Measurements from ENCODE around the gene ARL16.

The ARL16 gene

GRCh38 chr17:81683584-81684441 is at the start of gene ARL16, which contains the start of gene HGS:
Gene ARL16, minus strand, starts transcription at chr17:81683797. Its CDS starts 44 bp downstream, at chr17:81683753.
Gene HGS, plus strand, starts transcription at chr17:81684011. Its CDS starts 56 bp downstream, at chr17:81684067.
- DNase-seq (ENCODE audit: low read depth, low spot score), result peak; percentile 95

- DNase-seq (ENCODE audit: low read depth, low spot score), result no peak
These were observed 43.9 kb upstream of the ARL16 start for GRCh38 chr17:81727324-81728031.

- DNase-seq (ENCODE audit: low read depth, low spot score), result no peak
These were observed 42.4 kb upstream of the ARL16 start for GRCh38 chr17:81726004-81726403.

- DNase-seq (ENCODE audit: low read depth, low spot score), result no peak
These were observed 41.8 kb upstream of the ARL16 start for GRCh38 chr17:81725439-81725838.

- no peak for DNase-seq (ENCODE audit: low read depth, low spot score)
These were observed 40.1 kb upstream of the ARL16 start for GRCh38 chr17:81723651-81724209.

- DNase-seq (ENCODE audit: low read depth, low spot score), result no peak
These were observed 38.9 kb upstream of the ARL16 start for GRCh38 chr17:81722184-81723120.

- DNase-seq (ENCODE audit: low read depth, low spot score), result no peak
These were observed 36.9 kb upstream of the ARL16 start for GRCh38 chr17:81720267-81721071.

- no peak for DNase-seq (ENCODE audit: low read depth, low spot score)
These were observed 36.0 kb upstream of the ARL16 start for GRCh38 chr17:81719410-81720266.

- no peak for DNase-seq (ENCODE audit: low read depth, low spot score)
These were observed 34.1 kb upstream of the ARL16 start for GRCh38 chr17:81717766-81718089.

- DNase-seq (ENCODE audit: low read depth, low spot score), result no peak
These were observed 33.6 kb upstream of the ARL16 start for GRCh38 chr17:81717049-81717765.

- no peak for DNase-seq (ENCODE audit: low read depth, low spot score)
These were observed 33.0 kb upstream of the ARL16 start for GRCh38 chr17:81716674-81716996.

- DNase-seq (ENCODE audit: low read depth, low spot score), result no peak
These were observed 32.5 kb upstream of the ARL16 start for GRCh38 chr17:81715872-81716673.

- DNase-seq (ENCODE audit: low read depth, low spot score), result no peak
These were observed 31.7 kb upstream of the ARL16 start for GRCh38 chr17:81715107-81715871.

GRCh38 chr17:81714412-81715106 is 31.0 kb upstream of the ARL16 start:
- no peak for DNase-seq (ENCODE audit: low read depth, low spot score)

- DNase-seq (ENCODE audit: low read depth, low spot score), result no peak
These were observed 30.2 kb upstream of the ARL16 start for GRCh38 chr17:81713556-81714411.

- DNase-seq (ENCODE audit: low read depth, low spot score), result no peak
These were observed 29.5 kb upstream of the ARL16 start for GRCh38 chr17:81713004-81713555.

Measured in activated CD4-positive, CD25-positive, alpha-beta regulatory T cell treated with anti-CD3 and anti-CD28 coated beads, Interleukin-2, amount 50 U/mL, for 16 hours (primary cell).